HG02623 (cell line): Measurements from ENCODE around the gene NCOA7.
"Not testable (repeated sequence)": the region's sequence is repeated elsewhere in the genome, so short reads cannot be mapped to it uniquely, and the experiment has no call there.

Source experiments
- ATAC-seq: cut with Tn5 transposase; IDR thresholded peaks from one replicate; pipeline ENCODE4 v1.9.1; 2021; ENCODE audit warnings: moderate library complexity; ENCODE audit not compliant: unreplicated experiment

Gene NCOA7

GRCh38 chr6:125753218-125753936, 37.4 kb upstream of the NCOA7 start:
- no peak for ATAC-seq

GRCh38 chr6:125753937-125754259, 36.9 kb upstream of the NCOA7 start:
- no peak for ATAC-seq

- no peak for ATAC-seq
Observed at GRCh38 chr6:125754566-125754965, 36.2 kb upstream of the NCOA7 start.

GRCh38 chr6:125759184-125759902, 31.4 kb upstream of the NCOA7 start:
- ATAC-seq: no peak

- ATAC-seq: no peak
Observed at GRCh38 chr6:125759959-125760457, 30.8 kb upstream of the NCOA7 start.

- no peak for ATAC-seq
Observed at GRCh38 chr6:125764121-125764671, 26.6 kb upstream of the NCOA7 start.

GRCh38 chr6:125765944-125766343, 24.8 kb upstream of the NCOA7 start:
- no peak for ATAC-seq

- ATAC-seq: no peak
Observed at GRCh38 chr6:125766641-125767040, 24.1 kb upstream of the NCOA7 start.

- no peak for ATAC-seq
Observed at GRCh38 chr6:125769147-125769783, 21.5 kb upstream of the NCOA7 start.

- ATAC-seq: no peak
Observed at GRCh38 chr6:125773387-125774341, 17.1 kb upstream of the NCOA7 start.

- ATAC-seq: not testable (repeated sequence)
Observed at GRCh38 chr6:125776107-125776826, 14.5 kb upstream of the NCOA7 start.

- ATAC-seq: peak; percentile 78
Observed at GRCh38 chr6:125779924-125780539, 10.7 kb upstream of the NCOA7 start.

GRCh38 chr6:125780540-125781313, 10.0 kb upstream of the NCOA7 start:
- ATAC-seq: peak; percentile 69

GRCh38 chr6:125781314-125781868, 9.4 kb upstream of the NCOA7 start:
- peak; percentile 31 for ATAC-seq

GRCh38 chr6:125784365-125784764, 6.4 kb upstream of the NCOA7 start:
- no peak for ATAC-seq

- ATAC-seq: no peak
Observed at GRCh38 chr6:125787791-125788190, 3.0 kb upstream of the NCOA7 start.

- no peak for ATAC-seq
Observed at GRCh38 chr6:125789167-125789566, 1.6 kb upstream of the NCOA7 start.
